DOHH2 (cell line): ENCODE measurements around the gene CHST3.
"Not testable (repeated sequence)": the region's sequence is repeated elsewhere in the genome, so short reads cannot be mapped to it uniquely, and the experiment has no call there.

Experiments used
- H3F3A ChIP-seq: fragments of 200-600 bp; sonication (generic), shearing (Covaris generic); 2 replicates; pipeline ENCODE4 v1.6.0; 2016; ENCODE audit warnings: antibody characterized with exemption, mild to moderate bottlenecking; ENCODE audit not compliant: control insufficient read depth, insufficient read depth
- H3K27ac ChIP-seq: fragments of 200-600 bp; sonication (generic); 2 replicates; pipeline ENCODE4 v1.5.1; 2014; ENCODE audit warnings: low read depth, mild to moderate bottlenecking, low read length, moderate library complexity
- H3K27me3 ChIP-seq: fragments of 200-600 bp; sonication (generic); 2 replicates; pipeline ENCODE4 v1.6.1; 2014; ENCODE audit warnings: mild to moderate bottlenecking, low read length, mixed read lengths; ENCODE audit not compliant: control insufficient read depth
- H3K36me3 ChIP-seq: fragments of 200-600 bp; sonication (generic); 2 replicates; pipeline ENCODE4 v1.6.1; 2014; ENCODE audit warnings: mild to moderate bottlenecking, low read length, moderate library complexity, mixed read lengths; ENCODE audit not compliant: control insufficient read depth
- H3K4me1 ChIP-seq: fragments of 200-600 bp; sonication (generic); 2 replicates; pipeline ENCODE4 v1.6.1; 2014; ENCODE audit warnings: mild to moderate bottlenecking, low read length, mixed read lengths; ENCODE audit not compliant: control insufficient read depth
- H3K4me2 ChIP-seq: fragments of 200-600 bp; sonication (generic); 2 replicates; pipeline ENCODE4 v1.6.0; 2014; ENCODE audit warnings: mild to moderate bottlenecking, low read length, moderate library complexity
- H3K4me3 ChIP-seq: fragments of 200-600 bp; sonication (generic); 2 replicates; pipeline ENCODE4 v1.5.1; 2014; ENCODE audit warnings: mild to moderate bottlenecking, low read length, mixed read lengths
- H3K79me2 ChIP-seq: fragments of 200-600 bp; sonication (generic); 2 replicates; pipeline ENCODE4 v1.6.1; 2014; ENCODE audit warnings: mild to moderate bottlenecking, low read length, mixed read lengths; ENCODE audit not compliant: control insufficient read depth
- H3K9me2 ChIP-seq: fragments of 200-600 bp; sonication (generic); replicated peaks from 2 replicates; pipeline ENCODE4 v1.6.1; 2014; ENCODE audit warnings: mild to moderate bottlenecking, low read length, mixed read lengths; ENCODE audit not compliant: control insufficient read depth
- H3K9me3 ChIP-seq: fragments of 200-600 bp; sonication (generic); 2 replicates; pipeline ENCODE4 v1.6.1; 2014; ENCODE audit warnings: antibody characterized with exemption, low read length, mixed read lengths; ENCODE audit not compliant: control insufficient read depth, insufficient read depth
- H4K20me1 ChIP-seq: fragments of 200-600 bp; sonication (generic); 2 replicates; pipeline ENCODE4 v1.6.0; 2014; ENCODE audit warnings: low read depth, mild to moderate bottlenecking, antibody characterized with exemption, low read length, moderate library complexity; ENCODE audit not compliant: control insufficient read depth, insufficient read depth
- EZH2phosphoT487 ChIP-seq: fragments of 200-600 bp; sonication (generic); IDR thresholded peaks from 2 replicates; pipeline ENCODE4 v1.6.1; 2017; ENCODE audit warnings: borderline replicate concordance, mild to moderate bottlenecking, antibody characterized with exemption, low read length, moderate library complexity, mixed read lengths
- TF ChIP-seq, protein P1 (sequence below): fragments of 200-600 bp; sonication (generic); IDR thresholded peaks from one replicate; pipeline ENCODE4 v1.5.1; 2014; ENCODE audit warnings: antibody characterized with exemption, mild to moderate bottlenecking, low read depth, low read length; ENCODE audit not compliant: poor library complexity, severe bottlenecking

Gene CHST3

DNA sequence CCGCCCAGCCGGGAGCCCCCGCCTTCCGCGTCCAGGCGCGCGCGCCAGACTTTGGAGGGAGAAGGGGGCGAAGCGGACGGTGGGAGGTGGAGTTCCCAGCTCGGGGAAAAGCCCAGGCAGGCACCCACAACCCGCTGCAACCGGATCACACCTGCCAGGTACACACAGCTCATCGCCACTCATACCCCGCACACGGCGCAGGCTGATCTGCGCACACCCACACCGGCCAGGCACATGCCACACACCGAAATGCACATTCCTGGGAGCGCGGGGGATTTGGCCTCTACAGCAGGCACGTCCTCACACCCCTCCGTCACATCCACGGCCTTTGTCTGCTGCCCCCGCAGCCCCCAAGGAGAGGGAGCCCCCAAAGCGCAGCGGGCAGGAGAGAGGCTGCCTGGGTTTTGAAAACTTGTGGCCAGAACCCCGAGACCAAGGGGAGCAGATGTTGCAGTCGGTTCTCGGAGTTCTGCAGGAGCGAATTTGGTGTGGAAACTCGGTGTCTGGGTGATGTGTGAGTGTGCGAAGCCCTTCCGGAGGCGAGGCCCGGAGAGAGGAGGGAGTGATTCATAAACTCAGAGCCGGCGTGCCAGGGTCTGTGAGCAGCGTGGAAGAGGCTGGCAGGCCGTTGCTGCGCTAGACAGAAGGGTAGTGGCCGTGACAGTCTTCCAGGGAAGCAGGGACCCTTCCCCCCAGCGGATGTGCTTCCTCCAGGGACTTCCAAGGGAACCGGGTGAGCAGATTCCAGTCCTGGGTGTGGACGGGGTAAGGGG lies 734 bp downstream of the CHST3 start:
- Histone ChIP-seq H3K79me2 (no peaks in the 10 kb centered on the region), H3K4me2 (no peak overlapping the region), H3K9me2 (no peaks in the 10 kb centered on the region), H4K20me1 (no peaks in the 10 kb centered on the region), H3K27me3 (no peaks in the 10 kb centered on the region; the same call in 1 of the 2 replicates), H3F3A (no peaks in the 10 kb centered on the region), H3K4me1 (no peaks in the 10 kb centered on the region), H3K27ac (no peak overlapping the region), H3K36me3 (no peaks in the 10 kb centered on the region), H3K4me3 (no peak overlapping the region), H3K9me3 (no peaks in the 10 kb centered on the region)
- TF ChIP-seq, protein P1, sequence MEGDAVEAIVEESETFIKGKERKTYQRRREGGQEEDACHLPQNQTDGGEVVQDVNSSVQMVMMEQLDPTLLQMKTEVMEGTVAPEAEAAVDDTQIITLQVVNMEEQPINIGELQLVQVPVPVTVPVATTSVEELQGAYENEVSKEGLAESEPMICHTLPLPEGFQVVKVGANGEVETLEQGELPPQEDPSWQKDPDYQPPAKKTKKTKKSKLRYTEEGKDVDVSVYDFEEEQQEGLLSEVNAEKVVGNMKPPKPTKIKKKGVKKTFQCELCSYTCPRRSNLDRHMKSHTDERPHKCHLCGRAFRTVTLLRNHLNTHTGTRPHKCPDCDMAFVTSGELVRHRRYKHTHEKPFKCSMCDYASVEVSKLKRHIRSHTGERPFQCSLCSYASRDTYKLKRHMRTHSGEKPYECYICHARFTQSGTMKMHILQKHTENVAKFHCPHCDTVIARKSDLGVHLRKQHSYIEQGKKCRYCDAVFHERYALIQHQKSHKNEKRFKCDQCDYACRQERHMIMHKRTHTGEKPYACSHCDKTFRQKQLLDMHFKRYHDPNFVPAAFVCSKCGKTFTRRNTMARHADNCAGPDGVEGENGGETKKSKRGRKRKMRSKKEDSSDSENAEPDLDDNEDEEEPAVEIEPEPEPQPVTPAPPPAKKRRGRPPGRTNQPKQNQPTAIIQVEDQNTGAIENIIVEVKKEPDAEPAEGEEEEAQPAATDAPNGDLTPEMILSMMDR = no peak
- no peak for TF ChIP-seq EZH2phosphoT487

DNA sequence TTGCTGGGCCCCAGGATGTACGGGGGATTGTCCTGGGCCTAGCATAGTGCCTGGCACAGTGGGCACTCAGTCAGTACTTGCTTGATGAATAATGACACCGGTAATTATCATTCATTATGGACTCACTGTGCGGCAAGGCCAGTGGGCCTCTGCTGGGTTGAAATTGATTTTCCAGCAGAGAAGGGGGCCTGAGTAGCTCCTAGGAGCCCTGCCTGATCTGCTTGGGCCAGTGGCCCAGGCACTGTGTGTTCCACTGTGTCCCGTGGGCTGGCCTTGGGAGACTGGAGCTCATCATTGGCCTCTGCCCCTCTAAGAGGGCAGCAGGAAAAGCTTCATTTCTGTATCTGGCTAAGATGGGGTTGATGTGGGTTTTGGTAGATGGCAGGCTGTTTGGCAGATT lies 1.4 kb downstream of the CHST3 start:
- H4K20me1 ChIP-seq = no peaks in the 10 kb centered on the region
- H3K4me3 ChIP-seq = no peak overlapping the region
- H3K36me3 ChIP-seq = no peaks in the 10 kb centered on the region
- no peaks in the 10 kb centered on the region for H3K4me1 ChIP-seq
- no peaks in the 10 kb centered on the region for H3K9me3 ChIP-seq
- H3K9me2 ChIP-seq = no peaks in the 10 kb centered on the region
- no peak overlapping the region for H3K4me2 ChIP-seq
- TF ChIP-seq EZH2phosphoT487 = no peak
- TF ChIP-seq, protein P1 = no peak
- no peaks in the 10 kb centered on the region for H3K79me2 ChIP-seq
- H3K27me3 ChIP-seq = no peaks in the 10 kb centered on the region; the same call in 1 of the 2 replicates
- no peaks in the 10 kb centered on the region for H3F3A ChIP-seq
- no peak overlapping the region for H3K27ac ChIP-seq

DNA sequence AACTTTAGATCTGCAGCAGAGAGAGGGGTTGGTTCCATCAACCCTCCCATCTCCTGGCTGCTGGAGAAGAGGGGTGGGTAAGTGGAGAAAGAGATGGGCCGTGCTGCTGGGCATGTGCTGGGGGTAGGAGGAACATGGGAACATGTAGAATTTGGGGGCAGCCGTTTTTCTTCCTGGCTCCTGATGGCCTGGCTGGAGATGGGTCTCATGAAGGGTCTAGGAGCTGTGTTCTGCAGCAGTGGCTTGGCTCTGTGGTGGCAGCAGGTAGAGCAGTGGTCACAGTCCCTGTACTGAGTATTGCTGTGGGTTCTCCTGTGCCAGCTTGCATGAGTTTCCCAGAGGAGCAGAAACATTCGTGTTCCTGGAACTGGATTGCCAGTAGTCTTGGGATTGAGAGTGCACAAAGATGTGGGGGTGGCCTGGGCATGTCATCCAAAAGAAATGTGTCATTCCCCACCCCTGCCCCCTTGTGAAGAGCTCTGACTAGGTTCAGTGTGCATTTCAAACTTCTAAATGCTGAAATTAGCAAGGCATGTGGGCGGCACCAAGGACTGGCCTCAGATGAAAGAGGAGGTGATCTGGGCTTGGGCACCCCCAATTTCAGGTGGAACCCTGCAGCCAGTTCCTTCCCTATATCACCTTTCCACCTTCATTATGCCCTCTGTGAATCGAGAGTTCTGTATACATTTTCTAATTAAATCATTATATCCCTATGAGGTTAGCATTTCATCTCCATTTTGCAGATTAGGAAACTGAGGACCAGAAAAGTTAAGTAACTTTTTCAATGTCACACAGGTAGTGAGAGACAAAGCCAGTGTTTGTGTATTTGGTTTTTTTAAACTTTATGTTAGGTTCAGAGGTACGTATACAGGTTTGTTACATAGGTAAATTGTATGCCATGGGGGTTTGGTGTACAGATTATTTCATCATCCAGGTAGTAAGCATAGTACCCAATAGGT lies 2.1 kb downstream of the CHST3 start:
- no peaks in the 10 kb centered on the region for H3K79me2 ChIP-seq
- no peaks in the 10 kb centered on the region for H3K4me1 ChIP-seq

DNA sequence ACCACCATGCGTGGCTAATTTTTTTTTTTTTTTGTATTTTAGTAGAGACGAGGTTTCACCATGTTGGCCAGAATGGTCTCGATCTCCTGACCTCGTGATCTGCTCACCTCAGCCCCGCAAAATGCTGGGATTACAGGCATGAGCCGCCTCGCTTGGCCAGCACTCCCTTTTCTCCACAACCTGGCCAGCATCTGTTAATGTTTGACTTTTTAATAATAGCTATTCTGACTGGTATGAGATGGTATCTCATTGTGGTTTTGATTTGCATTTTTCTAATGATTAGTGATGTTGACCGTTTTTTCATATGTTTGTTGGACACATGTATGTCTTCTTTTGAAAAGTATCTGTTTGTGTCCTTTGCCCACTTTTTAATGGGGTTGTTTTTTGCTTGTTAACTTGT lies 3.8 kb downstream of the CHST3 start:
- not testable (repeated sequence) for H3F3A ChIP-seq, H3K36me3 ChIP-seq, H3K4me1 ChIP-seq, H3K9me3 ChIP-seq, H3K9me2 ChIP-seq, H3K4me3 ChIP-seq, H3K79me2 ChIP-seq, H3K27me3 ChIP-seq, H3K4me2 ChIP-seq, H4K20me1 ChIP-seq, H3K27ac ChIP-seq

More for the DNA sequence above, 2.1 kb downstream of the CHST3 start:
- no peak for TF ChIP-seq EZH2phosphoT487
- TF ChIP-seq, protein P1 = no peak
- Histone ChIP-seq H3K9me3 (no peaks in the 10 kb centered on the region), H3K27me3 (no peaks in the 10 kb centered on the region; the same call in 1 of the 2 replicates), H3F3A (no peaks in the 10 kb centered on the region), H4K20me1 (no peaks in the 10 kb centered on the region), H3K9me2 (no peaks in the 10 kb centered on the region), H3K4me3 (no peak overlapping the region), H3K36me3 (no peaks in the 10 kb centered on the region), H3K4me2 (no peak overlapping the region), H3K27ac (no peak overlapping the region)
